WTC11 (cell line): ENCODE measurements around the gene SIKE1. TPM values are rescaled to one million over a fixed set of nuclear protein-coding genes. Genes with fewer than 3 reads are reported as not detected.

ENCODE experiments used
- ATF6 ChIP-seq: sonication (generic); formaldehyde crosslinking; IDR thresholded peaks from 2 replicates; pipeline ENCODE4 v1.8.1; 2023; ENCODE audit warnings: mild to moderate bottlenecking, missing genetic modification reagents
- CREB1 ChIP-seq: sonication (generic); formaldehyde crosslinking; IDR thresholded peaks from 2 replicates; pipeline ENCODE4 v1.8.0; 2023; ENCODE audit warnings: mild to moderate bottlenecking, missing genetic modification reagents
- E2F4 ChIP-seq: sonication (generic); formaldehyde crosslinking; IDR thresholded peaks from 2 replicates; pipeline ENCODE4 v1.8.1; 2022; ENCODE audit warnings: low read depth, mild to moderate bottlenecking, moderate library complexity, missing genetic modification reagents, borderline replicate concordance
- E2F5 ChIP-seq: sonication (generic); formaldehyde crosslinking; IDR thresholded peaks from 2 replicates; pipeline ENCODE4 v1.8.1; 2022; ENCODE audit warnings: mild to moderate bottlenecking, moderate library complexity, missing genetic modification reagents
- ELF4 ChIP-seq: sonication (generic); formaldehyde crosslinking; IDR thresholded peaks from 2 replicates; pipeline ENCODE4 v1.8.1; 2022; ENCODE audit warnings: low read depth, mild to moderate bottlenecking, moderate library complexity, missing genetic modification reagents
- ETV6 ChIP-seq: sonication (generic); formaldehyde crosslinking; IDR thresholded peaks from 2 replicates; pipeline ENCODE4 v1.8.1; 2022; ENCODE audit warnings: mild to moderate bottlenecking, missing genetic modification reagents
- FOXP4 ChIP-seq: sonication (generic); formaldehyde crosslinking; IDR thresholded peaks from 2 replicates; pipeline ENCODE4 v1.8.0; 2022; ENCODE audit warnings: mild to moderate bottlenecking, missing genetic modification reagents
- JUN ChIP-seq: sonication (generic); formaldehyde crosslinking; IDR thresholded peaks from 2 replicates; pipeline ENCODE4 v1.8.0; 2023; ENCODE audit warnings: mild to moderate bottlenecking, missing genetic modification reagents
- KAT7 ChIP-seq: sonication (generic); formaldehyde crosslinking; IDR thresholded peaks from 2 replicates; pipeline ENCODE4 v1.8.1; 2023; ENCODE audit warnings: missing genetic modification reagents, mild to moderate bottlenecking, borderline replicate concordance
- MLX ChIP-seq: sonication (generic); formaldehyde crosslinking; IDR thresholded peaks from 2 replicates; pipeline ENCODE4 v1.8.1; 2023; ENCODE audit warnings: mild to moderate bottlenecking, missing genetic modification reagents, moderate library complexity
- NFE2L1 ChIP-seq: sonication (generic); formaldehyde crosslinking; IDR thresholded peaks from 2 replicates; pipeline ENCODE4 v1.8.1; 2023; ENCODE audit warnings: missing genetic modification reagents
- NR2C2 ChIP-seq: sonication (generic); formaldehyde crosslinking; IDR thresholded peaks from 2 replicates; pipeline ENCODE4 v1.8.0; 2022; ENCODE audit warnings: mild to moderate bottlenecking, missing genetic modification reagents
- PREB ChIP-seq: sonication (generic); formaldehyde crosslinking; IDR thresholded peaks from 2 replicates; pipeline ENCODE4 v1.8.1; 2022; ENCODE audit warnings: mild to moderate bottlenecking, missing genetic modification reagents, moderate library complexity, borderline replicate concordance
- PRRX2 ChIP-seq: fragments of 250-450 bp; sonication (Bioruptor Pico); IDR thresholded peaks from 2 replicates; pipeline ENCODE4 v1.8.0; 2021; ENCODE audit warnings: mild to moderate bottlenecking
- SMAD4 ChIP-seq: sonication (generic); formaldehyde crosslinking; IDR thresholded peaks from 2 replicates; pipeline ENCODE4 v1.8.0; 2022; ENCODE audit warnings: mild to moderate bottlenecking, missing genetic modification reagents
- STAT6 ChIP-seq: sonication (generic); formaldehyde crosslinking; conservative IDR thresholded peaks from 2 replicates; pipeline ENCODE4 v1.8.1; 2023; ENCODE audit warnings: mild to moderate bottlenecking, low read depth, missing genetic modification reagents, moderate library complexity
- TEAD1 ChIP-seq: sonication (generic); formaldehyde crosslinking; IDR thresholded peaks from 2 replicates; pipeline ENCODE4 v1.8.0; 2022; ENCODE audit warnings: mild to moderate bottlenecking, missing genetic modification reagents
- TEAD4 ChIP-seq: sonication (generic); formaldehyde crosslinking; IDR thresholded peaks from 2 replicates; pipeline ENCODE4 v1.8.0; 2022; ENCODE audit warnings: mild to moderate bottlenecking, missing genetic modification reagents
- USF2 ChIP-seq: sonication (generic); formaldehyde crosslinking; IDR thresholded peaks from 2 replicates; pipeline ENCODE4 v1.8.1; 2023; ENCODE audit warnings: mild to moderate bottlenecking, missing genetic modification reagents, moderate library complexity
- ZMAT4 ChIP-seq: fragments of 250-450 bp; sonication (Bioruptor Pico); IDR thresholded peaks from 2 replicates; pipeline ENCODE4 v1.9.0; 2021; ENCODE audit warnings: mild to moderate bottlenecking
- ZNF138 ChIP-seq: sonication (generic); formaldehyde crosslinking; conservative IDR thresholded peaks from 2 replicates; pipeline ENCODE4 v1.8.1; 2022; ENCODE audit warnings: mild to moderate bottlenecking, moderate library complexity, missing genetic modification reagents
- ZNF219 ChIP-seq: sonication (generic); formaldehyde crosslinking; IDR thresholded peaks from 2 replicates; pipeline ENCODE4 v1.8.0; 2023; ENCODE audit warnings: missing genetic modification reagents, mild to moderate bottlenecking, borderline replicate concordance
- ZNF263 ChIP-seq: sonication (generic); formaldehyde crosslinking; IDR thresholded peaks from 2 replicates; pipeline ENCODE4 v1.8.1; 2022; ENCODE audit warnings: low read depth, mild to moderate bottlenecking, moderate library complexity, missing genetic modification reagents
- ZNF396 ChIP-seq: fragments of 250-450 bp; sonication (Bioruptor Pico); IDR thresholded peaks from 2 replicates; pipeline ENCODE4 v1.8.0; 2021; ENCODE audit warnings: mild to moderate bottlenecking, moderate library complexity, borderline replicate concordance
- ZNF416 ChIP-seq: fragments of 250-450 bp; sonication (Bioruptor Pico); IDR thresholded peaks from 2 replicates; pipeline ENCODE4 v1.9.0; 2021; ENCODE audit warnings: mild to moderate bottlenecking, inconsistent platforms
- ZNF423 ChIP-seq: fragments of 250-450 bp; sonication (Bioruptor Pico); IDR thresholded peaks from 2 replicates; pipeline ENCODE4 v2.1.2; 2022; ENCODE audit warnings: mild to moderate bottlenecking, moderate library complexity
- ZNF671 ChIP-seq: fragments of 250-450 bp; sonication (Bioruptor Pico); IDR thresholded peaks from 2 replicates; pipeline ENCODE4 v1.8.0; 2021; ENCODE audit warnings: mild to moderate bottlenecking
- total RNA-seq: library from RNA; stranded (reverse); gene quantifications from 3 replicates; pipeline ENCODE4 v1.2.3, GENCODE V29; 2021

Gene SIKE1
- total RNA-seq, 1 experiment from 2014 or later, result 68.7 TPM

- TF ChIP-seq E2F4 (CRISPR knock-in tag) (no peak), FOXP4 (CRISPR knock-in tag) (peak; percentile 26; the same call in 1 of the 2 replicates), MLX (CRISPR knock-in tag) (no peak), SMAD4 (no peak), STAT6 (CRISPR knock-in tag) (no peak), USF2 (no peak), ETV6 (CRISPR knock-in tag) (no peak; the same call in 1 of the 2 replicates), JUN (CRISPR knock-in tag) (no peak), E2F5 (CRISPR knock-in tag) (no peak), TEAD4 (CRISPR knock-in tag) (no peak), PREB (no peak), ZNF671 (CRISPR knock-in tag) (no peak), ZNF423 (CRISPR knock-in tag) (no peak), NFE2L1 (CRISPR knock-in tag) (peak; percentile 70; the same call in 1 of the 2 replicates), KAT7 (CRISPR knock-in tag) (peak; percentile 81; the same call in 1 of the 2 replicates), ZNF263 (CRISPR knock-in tag) (no peak), ZNF396 (CRISPR knock-in tag) (no peak), NR2C2 (CRISPR knock-in tag) (no peak), ATF6 (no peak), ZNF416 (CRISPR knock-in tag) (no peak), TEAD1 (CRISPR knock-in tag) (peak; percentile 35; the same call in 1 of the 2 replicates), PRRX2 (CRISPR knock-in tag) (no peak), ZNF219 (no peak), ZNF138 (no peak), CREB1 (CRISPR knock-in tag) (peak; percentile 38; the same call in 1 of the 2 replicates), ELF4 (CRISPR knock-in tag) (no peak), ZMAT4 (CRISPR knock-in tag) (no peak)
Observed at GRCh38 chr1:114780344-114781226, at the start of gene SIKE1 (continued).
